ENCODE results near the gene YWHAG.
"Not testable (repeated sequence)": the region's sequence is repeated elsewhere in the genome, so short reads cannot be mapped to it uniquely, and the experiment has no call there.

- TF ChIP-seq, protein P1, sequence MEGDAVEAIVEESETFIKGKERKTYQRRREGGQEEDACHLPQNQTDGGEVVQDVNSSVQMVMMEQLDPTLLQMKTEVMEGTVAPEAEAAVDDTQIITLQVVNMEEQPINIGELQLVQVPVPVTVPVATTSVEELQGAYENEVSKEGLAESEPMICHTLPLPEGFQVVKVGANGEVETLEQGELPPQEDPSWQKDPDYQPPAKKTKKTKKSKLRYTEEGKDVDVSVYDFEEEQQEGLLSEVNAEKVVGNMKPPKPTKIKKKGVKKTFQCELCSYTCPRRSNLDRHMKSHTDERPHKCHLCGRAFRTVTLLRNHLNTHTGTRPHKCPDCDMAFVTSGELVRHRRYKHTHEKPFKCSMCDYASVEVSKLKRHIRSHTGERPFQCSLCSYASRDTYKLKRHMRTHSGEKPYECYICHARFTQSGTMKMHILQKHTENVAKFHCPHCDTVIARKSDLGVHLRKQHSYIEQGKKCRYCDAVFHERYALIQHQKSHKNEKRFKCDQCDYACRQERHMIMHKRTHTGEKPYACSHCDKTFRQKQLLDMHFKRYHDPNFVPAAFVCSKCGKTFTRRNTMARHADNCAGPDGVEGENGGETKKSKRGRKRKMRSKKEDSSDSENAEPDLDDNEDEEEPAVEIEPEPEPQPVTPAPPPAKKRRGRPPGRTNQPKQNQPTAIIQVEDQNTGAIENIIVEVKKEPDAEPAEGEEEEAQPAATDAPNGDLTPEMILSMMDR (IDR thresholded peaks at IDR 0.05): not testable (repeated sequence)
- TF ChIP-seq EZH2 (IDR thresholded peaks at IDR 0.05): not testable (repeated sequence)
These were observed 65.9 kb downstream of the YWHAG start for GRCh38 chr7:76292911-76293310.

Data from neural progenitor cell (in vitro differentiated cells).